ENCODE measurements around the gene INTS11.
A peak's percentile ranks its signal among the peaks of the same experiment; 100 is the strongest.

Gene INTS11

GRCh38 chr1:1358433-1359271 lies 34.2 kb upstream of the INTS11 start, which contains the start of gene MXRA8:
Gene MXRA8, minus strand, starts transcription at chr1:1358555. Its CDS starts 51 bp downstream, at chr1:1358504.
- no peak for DNase-seq (ENCODE audit: extremely low read depth in 1 of 2, low read depth in 1 of 2)

GRCh38 chr1:1357871-1358432 lies 33.5 kb upstream of the INTS11 start:
- DNase-seq (ENCODE audit: extremely low read depth in 1 of 2, low read depth in 1 of 2), result no peak

- DNase-seq (ENCODE audit: extremely low read depth in 1 of 2, low read depth in 1 of 2), result no peak
These were observed 32.4 kb upstream of the INTS11 start for GRCh38 chr1:1356796-1357401.

- DNase-seq (ENCODE audit: extremely low read depth in 1 of 2, low read depth in 1 of 2), result no peak
These were observed 31.8 kb upstream of the INTS11 start for GRCh38 chr1:1356166-1356795.

GRCh38 chr1:1355416-1355815 lies 31.0 kb upstream of the INTS11 start:
- no peak for DNase-seq (ENCODE audit: extremely low read depth in 1 of 2, low read depth in 1 of 2)

GRCh38 chr1:1354271-1355247 lies 30.1 kb upstream of the INTS11 start:
- DNase-seq (ENCODE audit: extremely low read depth in 1 of 2, low read depth in 1 of 2), result no peak

GRCh38 chr1:1353389-1354151 lies 29.1 kb upstream of the INTS11 start:
- no peak for DNase-seq (ENCODE audit: extremely low read depth in 1 of 2, low read depth in 1 of 2)

GRCh38 chr1:1352786-1353388 lies 28.4 kb upstream of the INTS11 start:
- no peak for DNase-seq (ENCODE audit: extremely low read depth in 1 of 2, low read depth in 1 of 2)

GRCh38 chr1:1351511-1352427 lies 27.3 kb upstream of the INTS11 start:
- DNase-seq (ENCODE audit: extremely low read depth in 1 of 2, low read depth in 1 of 2), result no peak

- DNase-seq (ENCODE audit: extremely low read depth in 1 of 2, low read depth in 1 of 2), result peak in 1 of 2 donors; percentile 64
These were observed 25.0 kb upstream of the INTS11 start, which contains the start of gene DVL1 for GRCh38 chr1:1349256-1350012. Gene DVL1, minus strand, starts transcription at chr1:1349418. Its CDS starts 353 bp downstream, at chr1:1349065.

- DNase-seq (ENCODE audit: extremely low read depth in 1 of 2, low read depth in 1 of 2), result no peak
These were observed 24.2 kb upstream of the INTS11 start for GRCh38 chr1:1348420-1349255.

GRCh38 chr1:1347663-1348419 lies 23.4 kb upstream of the INTS11 start:
- DNase-seq (ENCODE audit: extremely low read depth in 1 of 2, low read depth in 1 of 2), result no peak

GRCh38 chr1:1347026-1347595 lies 22.7 kb upstream of the INTS11 start:
- DNase-seq (ENCODE audit: extremely low read depth in 1 of 2, low read depth in 1 of 2), result no peak

GRCh38 chr1:1346501-1346890 lies 22.0 kb upstream of the INTS11 start:
- DNase-seq (ENCODE audit: extremely low read depth in 1 of 2, low read depth in 1 of 2), result no peak

GRCh38 chr1:1345860-1346500 lies 21.5 kb upstream of the INTS11 start:
- no peak for DNase-seq (ENCODE audit: extremely low read depth in 1 of 2, low read depth in 1 of 2)
